Osteocyte (in vitro differentiated cells): ENCODE data around the gene IQSEC1. TPM values are rescaled to one million over a fixed set of nuclear protein-coding genes. Genes with fewer than 3 reads are reported as not detected.

ENCODE experiments used
- DNase-seq: peaks from one replicate; pipeline ENCODE4 v3.0.0; 2021; ENCODE audit warnings: mixed read lengths; ENCODE audit not compliant: unreplicated experiment; ENCODE audit errors: extremely low spot score
- H3K27ac Mint-ChIP-seq: one replicate; pipeline ENCODE4 v1.8.0; 2021; ENCODE audit warnings: mild to moderate bottlenecking, mixed read lengths; ENCODE audit not compliant: unreplicated experiment
- H3K27me3 Mint-ChIP-seq: one replicate; pipeline ENCODE4 v1.8.0; 2021; ENCODE audit warnings: mixed read lengths; ENCODE audit not compliant: unreplicated experiment
- H3K36me3 Mint-ChIP-seq: one replicate; pipeline ENCODE4 v1.8.0; 2021; ENCODE audit warnings: mixed read lengths; ENCODE audit not compliant: unreplicated experiment
- H3K4me1 Mint-ChIP-seq: one replicate; pipeline ENCODE4 v1.8.0; 2021; ENCODE audit warnings: mixed read lengths; ENCODE audit not compliant: unreplicated experiment
- H3K4me3 Mint-ChIP-seq: one replicate; pipeline ENCODE4 v1.8.0; 2021; ENCODE audit warnings: mild to moderate bottlenecking, moderate library complexity, mixed read lengths; ENCODE audit not compliant: unreplicated experiment
- H3K9me3 Mint-ChIP-seq: one replicate; pipeline ENCODE4 v1.8.0; 2021; ENCODE audit warnings: mixed read lengths; ENCODE audit not compliant: unreplicated experiment
- CTCF ChIP-seq: fragments of 200-600 bp; sonication (generic); IDR thresholded peaks from 2 replicates; pipeline ENCODE4 v1.5.0; 2021; ENCODE audit warnings: antibody characterized with exemption, mild to moderate bottlenecking, moderate library complexity
- total RNA-seq: library from RNA; stranded (reverse); gene quantifications from 2 replicates; pipeline ENCODE4 v1.2.1, GENCODE V29; 2021

Gene IQSEC1
- total RNA-seq, 1 donor from 2014 or later: 37.9 TPM

DNA sequence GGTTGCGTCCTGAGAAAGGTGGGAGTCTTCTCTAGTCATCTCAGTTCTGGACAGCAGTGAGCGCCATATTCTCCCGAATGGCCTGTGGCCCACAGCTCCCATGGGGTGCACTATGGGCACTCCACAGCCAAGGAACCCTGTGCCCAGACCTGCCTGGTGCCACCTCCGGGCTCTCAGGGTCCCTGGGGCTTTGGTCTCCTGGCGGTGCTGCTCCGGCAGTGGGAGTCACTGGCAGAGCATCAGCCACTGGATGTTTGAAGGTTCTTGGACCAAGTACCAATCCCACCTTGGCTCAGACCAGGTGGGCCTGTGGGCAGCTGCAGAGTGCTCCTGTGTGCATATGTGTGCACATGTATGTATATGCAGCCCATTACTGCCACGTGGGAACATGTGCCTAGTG is 163.5 kb downstream of the IQSEC1 start:
- H3K4me1 Mint-ChIP-seq: peaks cover 1% of the 10 kb centered on the region
- H3K27me3 Mint-ChIP-seq: no peaks in the 10 kb centered on the region
- H3K27ac Mint-ChIP-seq: no peak overlapping the region
- H3K4me3 Mint-ChIP-seq: no peak overlapping the region
- no peak for DNase-seq
- peaks cover 25% of the 10 kb centered on the region for H3K36me3 Mint-ChIP-seq
- H3K9me3 Mint-ChIP-seq: no peaks in the 10 kb centered on the region
- no peak for TF ChIP-seq CTCF

GRCh38 chr3:12908859-12909258 is 164.4 kb downstream of the IQSEC1 start:
- Mint-ChIP-seq H3K9me3 (no peaks in the 10 kb centered on the region), H3K27me3 (no peaks in the 10 kb centered on the region), H3K4me3 (no peak overlapping the region), H3K4me1 (no peaks in the 10 kb centered on the region), H3K27ac (no peak overlapping the region), H3K36me3 (peaks cover 25% of the 10 kb centered on the region)
- DNase-seq: no peak
- no peak for TF ChIP-seq CTCF

DNA sequence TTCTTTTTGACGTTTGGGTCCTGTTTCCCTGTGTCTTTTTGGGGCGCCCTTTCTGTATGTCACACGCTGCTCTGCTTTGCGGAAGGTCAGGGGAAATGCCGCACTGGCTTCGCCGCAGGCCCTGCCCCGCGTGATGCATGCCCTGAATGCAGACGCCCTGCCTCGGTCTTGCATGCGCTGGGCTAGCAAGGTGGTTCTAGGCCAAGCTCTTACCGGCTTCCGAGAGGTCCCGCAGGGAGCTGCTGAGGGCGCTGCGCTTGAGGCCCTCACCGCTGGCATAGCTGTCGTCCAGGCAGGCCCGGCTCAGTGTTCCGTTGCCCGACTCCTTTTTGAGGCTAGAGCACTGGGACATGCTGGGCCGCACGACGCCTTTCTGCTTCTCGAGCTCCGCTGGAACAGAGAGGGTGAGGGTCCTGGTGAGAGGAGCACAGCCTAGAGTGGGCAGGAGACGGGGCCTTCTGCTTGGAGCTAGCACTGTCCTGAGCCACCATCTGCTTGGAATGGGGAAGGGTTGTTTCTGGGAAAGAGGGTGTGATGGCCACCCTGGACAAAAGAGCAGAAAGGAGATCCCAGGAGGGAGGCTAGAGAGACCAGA is 165.0 kb downstream of the IQSEC1 start:
- Mint-ChIP-seq H3K4me3 (no peak overlapping the region), H3K36me3 (peaks cover 23% of the 10 kb centered on the region), H3K27ac (no peak overlapping the region), H3K9me3 (no peaks in the 10 kb centered on the region), H3K4me1 (no peaks in the 10 kb centered on the region), H3K27me3 (no peaks in the 10 kb centered on the region)
- no peak for DNase-seq
- TF ChIP-seq CTCF: no peak

- Mint-ChIP-seq H3K4me1 (no peaks in the 10 kb centered on the region), H3K4me3 (no peak overlapping the region), H3K27me3 (no peaks in the 10 kb centered on the region), H3K36me3 (peaks cover 21% of the 10 kb centered on the region), H3K27ac (no peak overlapping the region), H3K9me3 (no peaks in the 10 kb centered on the region)
- no peak for DNase-seq
- no peak for TF ChIP-seq CTCF
Measured at GRCh38 chr3:12907729-12908128, 165.5 kb downstream of the IQSEC1 start.

DNA sequence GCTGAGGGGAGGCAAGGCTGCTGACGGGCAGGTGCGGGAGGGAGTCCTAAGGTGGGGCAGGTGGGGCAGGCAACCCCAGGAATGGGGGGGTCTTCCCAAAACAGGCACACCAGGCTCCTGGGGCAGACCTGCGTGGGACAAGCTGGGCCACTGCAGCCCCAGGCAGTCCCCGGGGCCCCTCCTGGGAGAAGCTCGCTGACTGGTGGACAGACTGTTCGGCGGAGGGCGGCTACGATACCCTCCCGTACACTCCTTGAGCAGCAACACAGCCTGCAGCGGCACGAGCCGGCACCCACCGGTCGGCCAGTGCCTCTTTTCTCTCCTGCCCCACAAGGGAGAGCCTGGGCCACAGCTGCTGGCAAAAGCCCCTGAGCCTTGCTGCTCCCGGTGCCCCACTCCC is 165.9 kb downstream of the IQSEC1 start:
- peaks cover 19% of the 10 kb centered on the region for H3K36me3 Mint-ChIP-seq
- H3K27me3 Mint-ChIP-seq: no peaks in the 10 kb centered on the region
- H3K9me3 Mint-ChIP-seq: no peaks in the 10 kb centered on the region
- no peak for TF ChIP-seq CTCF
- no peak for DNase-seq
- H3K4me1 Mint-ChIP-seq: no peaks in the 10 kb centered on the region
- H3K4me3 Mint-ChIP-seq: no peak overlapping the region
- H3K27ac Mint-ChIP-seq: no peak overlapping the region
